ENCODE results near the gene TWIST2.

- no peak for TF ChIP-seq POLR2A (IDR thresholded peaks at IDR 0.05)
- no peak for TF ChIP-seq CTCF (IDR thresholded peaks at IDR 0.05)
Observed at GRCh38 chr2:238811759-238812158, 36.1 kb upstream of the TWIST2 start.

Data from prostate gland (tissue), 2 donors.